Liver (tissue), 9 donors: Measurements from ENCODE around the gene AK1. TPM values are rescaled to one million over a fixed set of nuclear protein-coding genes. Genes with fewer than 3 reads are reported as not detected.

Experiments used
- DNase-seq: peaks from one replicate; pipeline ENCODE4 v3.0.0-alpha.2; 2017; ENCODE audit warnings: low spot score
- H3K27ac ChIP-seq, 2 donors: one replicate each; pipeline ENCODE4 v1.7.0; 2013; ENCODE audit warnings: inconsistent platforms in 2 of 2, low read length in 2 of 2, control low read depth in 1 of 2, low read depth in 1 of 2, mild to moderate bottlenecking in 1 of 2
- H3K27me3 ChIP-seq, 4 donors: one replicate each; pipeline versions ENCODE4 v1.6.1 to v1.7.0; 2013; ENCODE audit warnings: low read length in 3 of 4, inconsistent platforms in 1 of 4, mild to moderate bottlenecking in 1 of 4, moderate library complexity in 1 of 4; ENCODE audit not compliant: control insufficient read depth in 4 of 4, insufficient read depth in 4 of 4
- H3K36me3 ChIP-seq, 4 donors: one replicate each; pipeline versions ENCODE4 v1.6.1 to v1.7.0; 2013; ENCODE audit warnings: low read length in 3 of 4, mild to moderate bottlenecking in 3 of 4, low read depth in 1 of 4, moderate library complexity in 1 of 4; ENCODE audit not compliant: control insufficient read depth in 4 of 4, insufficient read depth in 3 of 4
- H3K4me1 ChIP-seq, 4 donors: one replicate each; pipeline versions ENCODE4 v1.6.1 to v1.7.0; 2013; ENCODE audit warnings: low read length in 3 of 4, mild to moderate bottlenecking in 3 of 4, moderate library complexity in 1 of 4; ENCODE audit not compliant: control insufficient read depth in 4 of 4, insufficient read depth in 4 of 4
- H3K4me3 ChIP-seq, 3 donors: one replicate each; pipeline versions ENCODE4 v1.6.1 to v1.7.0; 2013; ENCODE audit warnings: low read length in 3 of 3, control low read depth in 1 of 3, low read depth in 1 of 3, mild to moderate bottlenecking in 1 of 3
- H3K9ac ChIP-seq, 2 donors: one replicate each; pipeline ENCODE4 v1.7.0; 2013; ENCODE audit warnings: low read length in 2 of 2, mild to moderate bottlenecking in 2 of 2, moderate library complexity in 2 of 2, control low read depth in 1 of 2, low read depth in 1 of 2
- H3K9me3 ChIP-seq, 4 donors: one replicate each; pipeline versions ENCODE4 v1.6.1 to v1.7.0; 2013; ENCODE audit warnings: low read length in 3 of 4; ENCODE audit not compliant: control insufficient read depth in 4 of 4
- EGR1 ChIP-seq, 2 donors: IDR thresholded peaks; 2 replicates each; pipeline ENCODE4 v1.6.1; 2016 to 2018; ENCODE audit warnings: antibody characterized with exemption in 2 of 2, low read depth in 2 of 2
- FOXA1 ChIP-seq: IDR thresholded peaks from 2 replicates; pipeline ENCODE4 v1.6.1; 2016; ENCODE audit warnings: antibody characterized with exemption
- FOXA2 ChIP-seq: IDR thresholded peaks from 2 replicates; pipeline ENCODE4 v1.6.1; 2016; ENCODE audit warnings: antibody characterized with exemption
- GABPA ChIP-seq, 2 donors: IDR thresholded peaks in 1 of 2; conservative IDR thresholded peaks in 1 of 2; 2 replicates each; pipeline ENCODE4 v1.6.1; 2016; ENCODE audit warnings: antibody characterized with exemption in 2 of 2, mild to moderate bottlenecking in 1 of 2, moderate library complexity in 1 of 2
- HNF4A ChIP-seq, 2 donors: conservative IDR thresholded peaks; 2 replicates each; pipeline ENCODE4 v1.6.1; 2016; ENCODE audit warnings: antibody characterized with exemption in 2 of 2, mild to moderate bottlenecking in 2 of 2
- HNF4G ChIP-seq: IDR thresholded peaks from 2 replicates; pipeline ENCODE4 v1.6.1; 2016; ENCODE audit warnings: antibody characterized with exemption
- JUND ChIP-seq, 2 donors: IDR thresholded peaks; 2 replicates each; pipeline ENCODE4 v1.6.1; 2016; ENCODE audit warnings: antibody characterized with exemption in 2 of 2
- NR2F2 ChIP-seq: IDR thresholded peaks from 2 replicates; pipeline ENCODE4 v1.6.1; 2016; ENCODE audit warnings: antibody characterized with exemption
- RAD21 ChIP-seq, 2 donors: IDR thresholded peaks; 2 replicates each; pipeline ENCODE4 v1.6.1; 2016; ENCODE audit warnings: antibody characterized with exemption in 2 of 2, mild to moderate bottlenecking in 2 of 2
- RXRA ChIP-seq, 2 donors: IDR thresholded peaks; 2 replicates each; pipeline ENCODE4 v1.6.1; 2017 to 2018; ENCODE audit warnings: antibody characterized with exemption in 2 of 2, mild to moderate bottlenecking in 1 of 2
- SP1 ChIP-seq: IDR thresholded peaks from 2 replicates; pipeline ENCODE4 v1.6.1; 2018; ENCODE audit warnings: antibody characterized with exemption, mild to moderate bottlenecking
- TAF1 ChIP-seq: conservative IDR thresholded peaks from 2 replicates; pipeline ENCODE4 v1.6.1; 2016; ENCODE audit warnings: antibody characterized with exemption, mild to moderate bottlenecking
- YY1 ChIP-seq: IDR thresholded peaks from 2 replicates; pipeline ENCODE4 v1.6.1; 2016; ENCODE audit warnings: antibody characterized with exemption, mild to moderate bottlenecking
- WGBS: extraction: QIAGEN DNeasy Blood & Tissue Kit; methylation state at CpG from one replicate; pipeline ENCODE4 v1.1.7; 2013; 5-methylcytosine and 5-hydroxymethylcytosine counted together
- polyA plus RNA-seq, 2 donors: library from polyadenylated mRNA; stranded (reverse) in 1 of 2; unstranded in 1 of 2; fragments of 200-250 nt in 1 of 2; fragments of >200 nt in 1 of 2; fragmentation: Nextera tagmentation in 1 of 2; extraction: Ambion mirVana in 1 of 2; gene quantifications; one replicate each; pipeline versions ENCODE4 v1.2.1 to v1.2.3, GENCODE V29; 2013 to 2015
- total RNA-seq, 2 donors: library from RNA; depleted of rRNA; stranded (reverse); fragments of >200 nt; gene quantifications; one replicate each; pipeline ENCODE4 v1.2.3, GENCODE V29; 2014
- TF ChIP-seq, protein P1 (sequence below): IDR thresholded peaks from 2 replicates; pipeline ENCODE4 v1.6.1; 2016; ENCODE audit warnings: antibody characterized with exemption, mild to moderate bottlenecking
- TF ChIP-seq, protein P2 (sequence below): fragments of 150-350 bp; IDR thresholded peaks from 2 replicates; pipeline ENCODE4 v1.5.1; 2017; ENCODE audit warnings: improper control_type of control experiment, low read depth, low read length; ENCODE audit not compliant: missing input control
- TF ChIP-seq, protein P3 (sequence below): IDR thresholded peaks from 2 replicates; pipeline ENCODE4 v1.6.1; 2016; ENCODE audit warnings: antibody characterized with exemption
- TF ChIP-seq, protein P4 (sequence below): IDR thresholded peaks from 2 replicates; pipeline ENCODE4 v1.6.1; 2016; ENCODE audit warnings: antibody characterized with exemption
- TF ChIP-seq, protein P5 (sequence below): IDR thresholded peaks from 2 replicates; pipeline ENCODE4 v1.6.1; 2016; ENCODE audit warnings: antibody characterized with exemption
- donor health status: healthy.
- donor health status: healthy.
- donor health status: healthy.
- donor health status: healthy.
- donor health status: healthy.

Gene AK1
- total and polyA plus RNA-seq, 4 donors: 10.6 to 78.3 (median 29.6) TPM

DNA sequence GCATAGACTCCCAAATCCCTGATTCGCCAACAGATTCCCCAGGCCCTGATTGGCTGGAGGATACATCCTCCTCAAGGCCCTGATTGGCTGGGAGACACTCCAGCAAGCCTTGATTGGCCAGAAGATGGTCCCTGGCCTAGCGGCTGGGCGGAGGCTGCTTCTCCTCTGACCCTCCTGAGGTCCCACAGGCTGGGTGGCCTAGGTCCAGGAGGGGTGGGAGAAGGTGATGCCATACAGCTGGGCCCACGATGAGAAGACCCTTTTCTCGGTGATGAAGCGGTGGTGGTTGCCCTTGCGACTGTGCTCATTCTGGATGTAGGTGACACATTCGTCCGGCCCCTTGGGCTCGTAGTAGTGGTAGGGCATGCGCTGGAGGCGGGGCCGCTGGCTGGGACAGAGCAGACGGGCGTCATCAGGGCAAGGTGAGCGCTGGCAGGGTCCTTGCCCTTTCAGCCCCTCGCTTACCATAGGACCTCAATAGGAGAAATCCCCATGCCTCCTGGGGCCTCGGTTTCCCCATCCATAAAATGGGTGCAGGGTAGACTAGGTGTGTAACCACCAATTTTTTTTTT, 9.0 kb upstream of the AK1 start:
- TF ChIP-seq HNF4A (conservative IDR thresholded peaks at IDR 0.05): no peak
- no peak for TF ChIP-seq EGR1 (IDR thresholded peaks at IDR 0.05; ENCODE audit: low read depth in 2 of 2)
- TF ChIP-seq SP1: peak; percentile 48
- TF ChIP-seq, protein P1, sequence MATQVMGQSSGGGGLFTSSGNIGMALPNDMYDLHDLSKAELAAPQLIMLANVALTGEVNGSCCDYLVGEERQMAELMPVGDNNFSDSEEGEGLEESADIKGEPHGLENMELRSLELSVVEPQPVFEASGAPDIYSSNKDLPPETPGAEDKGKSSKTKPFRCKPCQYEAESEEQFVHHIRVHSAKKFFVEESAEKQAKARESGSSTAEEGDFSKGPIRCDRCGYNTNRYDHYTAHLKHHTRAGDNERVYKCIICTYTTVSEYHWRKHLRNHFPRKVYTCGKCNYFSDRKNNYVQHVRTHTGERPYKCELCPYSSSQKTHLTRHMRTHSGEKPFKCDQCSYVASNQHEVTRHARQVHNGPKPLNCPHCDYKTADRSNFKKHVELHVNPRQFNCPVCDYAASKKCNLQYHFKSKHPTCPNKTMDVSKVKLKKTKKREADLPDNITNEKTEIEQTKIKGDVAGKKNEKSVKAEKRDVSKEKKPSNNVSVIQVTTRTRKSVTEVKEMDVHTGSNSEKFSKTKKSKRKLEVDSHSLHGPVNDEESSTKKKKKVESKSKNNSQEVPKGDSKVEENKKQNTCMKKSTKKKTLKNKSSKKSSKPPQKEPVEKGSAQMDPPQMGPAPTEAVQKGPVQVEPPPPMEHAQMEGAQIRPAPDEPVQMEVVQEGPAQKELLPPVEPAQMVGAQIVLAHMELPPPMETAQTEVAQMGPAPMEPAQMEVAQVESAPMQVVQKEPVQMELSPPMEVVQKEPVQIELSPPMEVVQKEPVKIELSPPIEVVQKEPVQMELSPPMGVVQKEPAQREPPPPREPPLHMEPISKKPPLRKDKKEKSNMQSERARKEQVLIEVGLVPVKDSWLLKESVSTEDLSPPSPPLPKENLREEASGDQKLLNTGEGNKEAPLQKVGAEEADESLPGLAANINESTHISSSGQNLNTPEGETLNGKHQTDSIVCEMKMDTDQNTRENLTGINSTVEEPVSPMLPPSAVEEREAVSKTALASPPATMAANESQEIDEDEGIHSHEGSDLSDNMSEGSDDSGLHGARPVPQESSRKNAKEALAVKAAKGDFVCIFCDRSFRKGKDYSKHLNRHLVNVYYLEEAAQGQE: no peak
- no peak overlapping the region for H3K27ac ChIP-seq
- no peak overlapping the region for H3K4me3 ChIP-seq
- WGBS: 97% methylated on average over 18 of the region's 18 CpGs
- H3K27me3 ChIP-seq: no peaks in the 10 kb centered on the region
- no peaks in the 10 kb centered on the region for H3K9me3 ChIP-seq
- H3K4me1 ChIP-seq: no peaks in the 10 kb centered on the region
- H3K9ac ChIP-seq: no peak overlapping the region
- H3K36me3 ChIP-seq: peaks cover 14 to 34% (median 21%) of the 10 kb centered on the region in 4 donors
- DNase-seq: no peak

DNA sequence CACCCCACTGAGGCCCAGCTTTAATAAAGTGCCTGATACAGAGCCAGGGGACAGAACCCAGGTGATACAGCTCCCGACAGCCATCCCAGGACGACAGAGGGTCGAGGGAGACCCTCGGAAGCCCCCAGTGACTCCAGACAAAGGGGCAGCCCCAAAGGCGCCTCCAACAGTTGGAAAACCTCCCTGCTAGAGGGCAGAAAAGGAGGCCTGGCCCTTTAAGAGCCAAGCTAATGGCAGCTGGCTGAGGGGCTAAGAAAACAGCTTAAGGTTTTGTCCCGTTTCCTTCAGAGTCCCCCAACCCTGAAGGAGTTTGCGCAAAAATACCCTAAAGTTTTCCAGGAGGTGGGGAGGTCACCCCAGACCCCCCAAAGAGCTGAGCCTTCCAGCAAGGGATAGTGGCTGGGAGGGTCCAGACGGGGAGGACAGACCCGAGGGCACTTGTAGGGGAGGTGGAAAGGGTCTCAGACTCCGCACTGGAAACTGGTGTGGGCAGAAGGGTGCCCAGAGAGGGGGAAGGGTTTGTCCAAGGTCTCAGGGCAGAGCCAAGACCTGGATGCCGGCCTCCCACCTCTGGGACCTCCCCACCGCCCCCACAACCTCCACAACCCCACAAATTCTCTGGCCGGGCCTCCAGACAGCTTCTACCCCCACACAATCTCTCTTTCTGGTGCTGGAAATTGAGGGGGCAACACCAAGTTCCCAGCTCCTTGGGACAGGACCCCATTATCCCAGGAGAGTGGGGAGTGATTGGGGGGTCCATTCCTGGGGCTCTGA, 8.2 kb upstream of the AK1 start:
- Histone ChIP-seq H3K4me3 (no peak overlapping the region), H3K27me3 (no peaks in the 10 kb centered on the region), H3K4me1 (no peaks in the 10 kb centered on the region), H3K36me3 (peaks cover 11 to 31% (median 20%) of the 10 kb centered on the region in 4 donors), H3K27ac (no peak overlapping the region), H3K9me3 (no peaks in the 10 kb centered on the region), H3K9ac (no peak overlapping the region)
- TF ChIP-seq, protein P2, sequence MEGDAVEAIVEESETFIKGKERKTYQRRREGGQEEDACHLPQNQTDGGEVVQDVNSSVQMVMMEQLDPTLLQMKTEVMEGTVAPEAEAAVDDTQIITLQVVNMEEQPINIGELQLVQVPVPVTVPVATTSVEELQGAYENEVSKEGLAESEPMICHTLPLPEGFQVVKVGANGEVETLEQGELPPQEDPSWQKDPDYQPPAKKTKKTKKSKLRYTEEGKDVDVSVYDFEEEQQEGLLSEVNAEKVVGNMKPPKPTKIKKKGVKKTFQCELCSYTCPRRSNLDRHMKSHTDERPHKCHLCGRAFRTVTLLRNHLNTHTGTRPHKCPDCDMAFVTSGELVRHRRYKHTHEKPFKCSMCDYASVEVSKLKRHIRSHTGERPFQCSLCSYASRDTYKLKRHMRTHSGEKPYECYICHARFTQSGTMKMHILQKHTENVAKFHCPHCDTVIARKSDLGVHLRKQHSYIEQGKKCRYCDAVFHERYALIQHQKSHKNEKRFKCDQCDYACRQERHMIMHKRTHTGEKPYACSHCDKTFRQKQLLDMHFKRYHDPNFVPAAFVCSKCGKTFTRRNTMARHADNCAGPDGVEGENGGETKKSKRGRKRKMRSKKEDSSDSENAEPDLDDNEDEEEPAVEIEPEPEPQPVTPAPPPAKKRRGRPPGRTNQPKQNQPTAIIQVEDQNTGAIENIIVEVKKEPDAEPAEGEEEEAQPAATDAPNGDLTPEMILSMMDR: no peak
- TF ChIP-seq, protein P3, sequence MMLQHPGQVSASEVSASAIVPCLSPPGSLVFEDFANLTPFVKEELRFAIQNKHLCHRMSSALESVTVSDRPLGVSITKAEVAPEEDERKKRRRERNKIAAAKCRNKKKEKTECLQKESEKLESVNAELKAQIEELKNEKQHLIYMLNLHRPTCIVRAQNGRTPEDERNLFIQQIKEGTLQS: no peak
- TF ChIP-seq YY1 (no peak), HNF4A (conservative IDR thresholded peaks at IDR 0.05) (no peak), HNF4G (no peak), JUND (IDR thresholded peaks at IDR 0.05) (no peak), FOXA1 (no peak), GABPA (IDR thresholded peaks at IDR 0.05 in 1 of 2, conservative IDR thresholded peaks at IDR 0.05 in 1 of 2) (no peak), SP1 (no peak), FOXA2 (no peak), RAD21 (IDR thresholded peaks at IDR 0.05) (no peak), RXRA (IDR thresholded peaks at IDR 0.05) (no peak), NR2F2 (no peak), TAF1 (no peak)
- TF ChIP-seq, protein P1: no peak
- TF ChIP-seq, protein P4, sequence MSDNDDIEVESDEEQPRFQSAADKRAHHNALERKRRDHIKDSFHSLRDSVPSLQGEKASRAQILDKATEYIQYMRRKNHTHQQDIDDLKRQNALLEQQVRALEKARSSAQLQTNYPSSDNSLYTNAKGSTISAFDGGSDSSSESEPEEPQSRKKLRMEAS: no peak
- TF ChIP-seq, protein P5, sequence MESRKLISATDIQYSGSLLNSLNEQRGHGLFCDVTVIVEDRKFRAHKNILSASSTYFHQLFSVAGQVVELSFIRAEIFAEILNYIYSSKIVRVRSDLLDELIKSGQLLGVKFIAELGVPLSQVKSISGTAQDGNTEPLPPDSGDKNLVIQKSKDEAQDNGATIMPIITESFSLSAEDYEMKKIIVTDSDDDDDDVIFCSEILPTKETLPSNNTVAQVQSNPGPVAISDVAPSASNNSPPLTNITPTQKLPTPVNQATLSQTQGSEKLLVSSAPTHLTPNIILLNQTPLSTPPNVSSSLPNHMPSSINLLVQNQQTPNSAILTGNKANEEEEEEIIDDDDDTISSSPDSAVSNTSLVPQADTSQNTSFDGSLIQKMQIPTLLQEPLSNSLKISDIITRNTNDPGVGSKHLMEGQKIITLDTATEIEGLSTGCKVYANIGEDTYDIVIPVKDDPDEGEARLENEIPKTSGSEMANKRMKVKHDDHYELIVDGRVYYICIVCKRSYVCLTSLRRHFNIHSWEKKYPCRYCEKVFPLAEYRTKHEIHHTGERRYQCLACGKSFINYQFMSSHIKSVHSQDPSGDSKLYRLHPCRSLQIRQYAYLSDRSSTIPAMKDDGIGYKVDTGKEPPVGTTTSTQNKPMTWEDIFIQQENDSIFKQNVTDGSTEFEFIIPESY: no peak
- 83% methylated on average over 13 of the region's 13 CpGs for WGBS
- DNase-seq: no peak
